Activated CD8-positive, alpha-beta T cell treated with anti-CD3 and anti-CD28 coated beads for 36 hours (primary cell): ENCODE results near the gene FAM177A1. TPM values are rescaled to one million over a fixed set of nuclear protein-coding genes. Genes with fewer than 3 reads are reported as not detected.

Source experiments
- ATAC-seq: fragments of 200-7000 bp; cut with Tn5 transposase; one replicate; pipeline ENCODE4 v1.10.0; 2021; ENCODE audit warnings: mild to moderate bottlenecking, moderate library complexity
- CTCF ChIA-PET: fragments of 350-600 bp; sonication (Branson Sonifier 250); formaldehyde crosslinking; loops from one replicate; lab custom pipeline; 2021; ENCODE audit warnings: antibody characterized with exemption; lab: Charles Lee
- POLR2A ChIA-PET: fragments of 350-600 bp; sonication (Branson Sonifier 250); formaldehyde crosslinking; loops from one replicate; lab custom pipeline; 2021; ENCODE audit warnings: antibody characterized with exemption; lab: Charles Lee
- DNase-seq: peaks from one replicate; pipeline ENCODE4 v3.0.0-alpha.2; 2020
- H3K27ac Mint-ChIP-seq: one replicate; pipeline ENCODE4 v1.8.0; 2021; ENCODE audit warnings: mild to moderate bottlenecking, mixed read lengths
- H3K27me3 Mint-ChIP-seq: one replicate; pipeline ENCODE4 v1.8.0; 2021; ENCODE audit warnings: mixed read lengths
- H3K36me3 Mint-ChIP-seq: one replicate; pipeline ENCODE4 v1.8.0; 2021; ENCODE audit warnings: low read depth, mixed read lengths
- H3K4me1 Mint-ChIP-seq: one replicate; pipeline ENCODE4 v1.8.0; 2021; ENCODE audit warnings: low read depth, mixed read lengths
- H3K4me3 Mint-ChIP-seq: one replicate; pipeline ENCODE4 v1.8.0; 2021; ENCODE audit warnings: mild to moderate bottlenecking, moderate library complexity, mixed read lengths
- H3K9me3 Mint-ChIP-seq: one replicate; pipeline ENCODE4 v1.8.0; 2021; ENCODE audit warnings: mixed read lengths
- CTCF ChIP-seq: fragments of 200-600 bp; IDR thresholded peaks from one replicate; pipeline ENCODE4 v1.8.0; 2022; ENCODE audit warnings: antibody characterized with exemption, mild to moderate bottlenecking
- intact Hi-C: fragments of 100-400 bp; cut with micrococcal nuclease; formaldehyde crosslinking; loops from one replicate; pipeline ENCODE4 v1.10.0; 2022
- total RNA-seq, 2 experiments: library from RNA; stranded (reverse); gene quantifications; one replicate each; pipeline ENCODE4 v1.2.3, GENCODE V29; 2021

Gene FAM177A1
- total RNA-seq = 10 to 100 TPM; 28.0 to 35.8 TPM

GRCh38 chr14:35046048-35046750 lies at the start of gene FAM177A1:
FAM177A1 (plus strand) TSS chr14:35046272; CDS start chr14:35046464, 192 bp downstream.
- Mint-ChIP-seq H3K9me3 (no peaks in the 10 kb centered on the region), H3K36me3 (peaks cover 14% of the 10 kb centered on the region), H3K4me1 (peaks cover 25% of the 10 kb centered on the region), H3K27ac (peak within 1 kb of the TSS; percentile 97), H3K4me3 (peak within 1 kb of the TSS; percentile 83), H3K27me3 (no peaks in the 10 kb centered on the region)
- DNase-seq = peak; percentile 100
- intact Hi-C loops = loop anchor here (5.0 to 10.0 kb wide), 2 partner anchors 64 to 369 kb away; partner anchors contain the start of gene SRP54
- no peak for TF ChIP-seq CTCF
- ChIA-PET CTCF (interaction anchor here (0.7 to 1.6 kb wide), 8 partner anchors 10 to 376 kb away, joined by 3 to 5 read pairs (median 3); no protein-coding TSS in a partner anchor), POLR2A (interaction anchor here (0.6 to 2.0 kb wide), 20 partner anchors 9 to 370 kb away, joined by 3 to 19 read pairs (median 4); partner anchors contain the start of genes BAZ1A, NFKBIA, PPP2R3C and PRORP)
- ATAC-seq = peak; percentile 95

- ATAC-seq (no peak), DNase-seq (no peak)
- CTCF ChIA-PET = interaction anchor here (1.7 kb wide), 1 partner anchor 9 kb away, joined by 3 read pairs; no protein-coding TSS in a partner anchor
- intact Hi-C loops = no loop called here
- Mint-ChIP-seq H3K9me3 (no peaks in the 10 kb centered on the region), H3K27me3 (no peaks in the 10 kb centered on the region), H3K36me3 (peaks cover 16% of the 10 kb centered on the region), H3K27ac (no peak overlapping the region), H3K4me3 (no peak overlapping the region), H3K4me1 (peaks cover 15% of the 10 kb centered on the region)
- POLR2A ChIA-PET = interaction anchor here (1.1 kb wide), 1 partner anchor 20 kb away, joined by 3 read pairs; no protein-coding TSS in a partner anchor
- no peak for TF ChIP-seq CTCF
Observed at GRCh38 chr14:34997762-34998161, 48.3 kb upstream of the FAM177A1 start.

- POLR2A ChIA-PET = no interaction called here
- no peak overlapping the region for H3K4me3 Mint-ChIP-seq
- H3K36me3 Mint-ChIP-seq = peaks cover 16% of the 10 kb centered on the region
- CTCF ChIA-PET = interaction anchor here (1.4 kb wide), 1 partner anchor 9 kb away, joined by 4 read pairs; no protein-coding TSS in a partner anchor
- no peak for TF ChIP-seq CTCF
- intact Hi-C loops = no loop called here
- H3K9me3 Mint-ChIP-seq = no peaks in the 10 kb centered on the region
- DNase-seq (no peak), ATAC-seq (no peak)
- no peak overlapping the region for H3K27ac Mint-ChIP-seq
- H3K27me3 Mint-ChIP-seq = no peaks in the 10 kb centered on the region
- H3K4me1 Mint-ChIP-seq = peaks cover 5% of the 10 kb centered on the region
Observed at GRCh38 chr14:34999500-34999899, 46.6 kb upstream of the FAM177A1 start.

GRCh38 chr14:35001621-35002020 lies 44.5 kb upstream of the FAM177A1 start:
- intact Hi-C loops = no loop called here
- CTCF ChIA-PET = interaction anchor here (1.0 kb wide), 1 partner anchor 62 kb away, joined by 3 read pairs; no protein-coding TSS in a partner anchor
- Mint-ChIP-seq H3K9me3 (no peaks in the 10 kb centered on the region), H3K27me3 (no peaks in the 10 kb centered on the region), H3K27ac (no peak overlapping the region), H3K4me1 (no peaks in the 10 kb centered on the region), H3K4me3 (no peak overlapping the region), H3K36me3 (peaks cover 16% of the 10 kb centered on the region)
- ATAC-seq = no peak
- no peak for DNase-seq
- TF ChIP-seq CTCF = no peak
- POLR2A ChIA-PET = interaction anchor here (0.9 kb wide), 2 partner anchors 20 to 142 kb away, joined by 3 to 5 read pairs; no protein-coding TSS in a partner anchor

- H3K4me3 Mint-ChIP-seq = no peak overlapping the region
- no peak for ATAC-seq
- no peak overlapping the region for H3K27ac Mint-ChIP-seq
- H3K27me3 Mint-ChIP-seq = no peaks in the 10 kb centered on the region
- H3K36me3 Mint-ChIP-seq = peaks cover 23% of the 10 kb centered on the region
- intact Hi-C loops = no loop called here
- no peak for DNase-seq
- CTCF ChIA-PET = interaction anchor here (0.7 kb wide), 1 partner anchor 24 kb away, joined by 3 read pairs; no protein-coding TSS in a partner anchor
- H3K4me1 Mint-ChIP-seq = no peaks in the 10 kb centered on the region
- POLR2A ChIA-PET = interaction anchor here (0.6 to 1.6 kb wide), 2 partner anchors 23 to 305 kb away, joined by 3 read pairs; no protein-coding TSS in a partner anchor
- H3K9me3 Mint-ChIP-seq = no peaks in the 10 kb centered on the region
- no peak for TF ChIP-seq CTCF
Observed at GRCh38 chr14:35004839-35005238, 41.2 kb upstream of the FAM177A1 start.
